Naive thymus-derived CD8-positive, alpha-beta T cell (primary cell): ENCODE measurements around the gene MORN1. TPM values are rescaled to one million over a fixed set of nuclear protein-coding genes. Genes with fewer than 3 reads are reported as not detected.
A peak's percentile ranks its signal among the peaks of the same experiment; 100 is the strongest.
"Not testable (repeated sequence)": the region's sequence is repeated elsewhere in the genome, so short reads cannot be mapped to it uniquely, and the experiment has no call there.

Source experiments
- ATAC-seq, 2 donors: fragments of 150-1000 bp; cut with Tn5 transposase in 1 of 2; sonication (Bioruptor Pico), chemical (Tn5 transposase) in 1 of 2; 1 replicate in 1 of 2; 2 replicates in 1 of 2; pipeline ENCODE4 v1.10.0; 2021; ENCODE audit warnings: mild to moderate bottlenecking in 2 of 2, moderate library complexity in 2 of 2
- POLR2A ChIA-PET: fragments of 350-600 bp; sonication (Branson Sonifier 250); formaldehyde crosslinking; loops from one replicate; lab custom pipeline; 2021; ENCODE audit warnings: antibody characterized with exemption; lab: Charles Lee
- DNase-seq, 10 donors: peaks; one replicate each; pipeline versions ENCODE4 v3.0.0 to v3.0.0-alpha.2; 2020 to 2022
- H3K27ac Mint-ChIP-seq, 10 donors: one replicate each; pipeline ENCODE4 v1.8.0; 2020 to 2022; ENCODE audit warnings: mild to moderate bottlenecking in 10 of 10, mixed read lengths in 10 of 10, moderate library complexity in 4 of 10, inconsistent platforms in 1 of 10
- H3K27me3 Mint-ChIP-seq, 5 donors: one replicate each; pipeline ENCODE4 v1.8.0; 2021 to 2022; ENCODE audit warnings: mixed read lengths in 5 of 5
- H3K36me3 Mint-ChIP-seq, 3 donors: one replicate each; pipeline ENCODE4 v1.8.0; 2020 to 2022; ENCODE audit warnings: mixed read lengths in 3 of 3, mild to moderate bottlenecking in 2 of 3, inconsistent platforms in 1 of 3
- H3K4me1 Mint-ChIP-seq, 4 donors: one replicate each; pipeline ENCODE4 v1.8.0; 2021 to 2022; ENCODE audit warnings: mixed read lengths in 4 of 4
- H3K4me3 Mint-ChIP-seq, 10 donors: one replicate each; pipeline ENCODE4 v1.8.0; 2020 to 2022; ENCODE audit warnings: mild to moderate bottlenecking in 10 of 10, mixed read lengths in 10 of 10, moderate library complexity in 6 of 10, inconsistent platforms in 1 of 10
- H3K9me3 Mint-ChIP-seq, 9 donors: one replicate each; pipeline ENCODE4 v1.8.0; 2020 to 2022; ENCODE audit warnings: mixed read lengths in 9 of 9, mild to moderate bottlenecking in 3 of 9, inconsistent platforms in 1 of 9, moderate library complexity in 1 of 9
- polyA plus RNA-seq, 3 donors: library from polyadenylated mRNA; unstranded; fragments of 300-500 nt; fragmentation: Illumina TruSeq; gene quantifications; one replicate each; pipeline ENCODE4 v1.2.3, GENCODE V29; 2021
- total RNA-seq, 8 experiments: library from RNA in 2 of 8; stranded (reverse) in 2 of 8; gene quantifications; one replicate each; pipeline ENCODE4 v1.2.3 and lab custom pipeline; 2021 to 2026

Gene MORN1
- total and polyA plus RNA-seq, 5 experiments from 2014 or later: 4.3 to 18.8 (median 7.1) TPM

DNA sequence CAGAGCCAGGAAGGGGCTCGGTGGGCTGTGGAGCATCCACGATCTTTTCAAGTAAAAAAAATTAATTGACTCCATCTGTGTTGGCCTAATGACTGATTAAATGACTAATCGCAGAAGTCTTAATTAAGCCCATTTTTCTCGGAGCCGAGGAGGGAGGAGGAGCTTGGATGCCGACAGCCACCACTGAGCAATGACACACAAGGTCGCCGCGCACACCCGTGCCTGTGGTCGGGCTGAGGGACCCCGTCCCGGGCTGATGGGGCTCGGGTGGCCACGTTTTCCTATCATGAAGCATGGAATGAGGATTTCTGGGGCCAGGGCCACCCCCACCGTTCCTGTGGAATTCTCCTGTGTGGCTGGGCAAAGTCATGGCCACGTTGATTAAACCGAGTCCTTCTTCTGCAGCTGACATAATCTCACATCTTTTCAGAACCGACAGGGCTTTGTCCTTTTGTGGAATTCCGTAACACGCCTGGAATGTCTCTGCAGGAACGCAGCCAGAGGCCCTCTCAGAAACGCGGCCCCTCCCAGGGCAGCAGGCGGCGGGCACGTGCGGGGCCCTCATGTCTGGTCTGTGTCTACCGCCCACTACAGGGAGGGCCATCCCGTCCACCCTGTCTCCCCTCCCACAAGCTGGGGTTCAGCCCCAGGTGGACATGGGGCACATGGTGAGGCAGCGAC, 60.7 kb downstream of the MORN1 start:
- H3K36me3 Mint-ChIP-seq: peaks cover 0 to 2% (median 0%) of the 10 kb centered on the region in 3 donors
- POLR2A ChIA-PET: no interaction called here
- DNase-seq: no peak
- no peak overlapping the region for H3K4me3 Mint-ChIP-seq
- no peak for ATAC-seq
- H3K27me3 Mint-ChIP-seq: peaks cover 4 to 14% (median 9%) of the 10 kb centered on the region in 5 donors
- H3K9me3 Mint-ChIP-seq: no peaks in the 10 kb centered on the region
- peaks cover 0 to 7% (median 5%) of the 10 kb centered on the region in 4 donors for H3K4me1 Mint-ChIP-seq
- H3K27ac Mint-ChIP-seq: peak overlapping the region in 2 of 10 donors; percentile 37 to 56

DNA sequence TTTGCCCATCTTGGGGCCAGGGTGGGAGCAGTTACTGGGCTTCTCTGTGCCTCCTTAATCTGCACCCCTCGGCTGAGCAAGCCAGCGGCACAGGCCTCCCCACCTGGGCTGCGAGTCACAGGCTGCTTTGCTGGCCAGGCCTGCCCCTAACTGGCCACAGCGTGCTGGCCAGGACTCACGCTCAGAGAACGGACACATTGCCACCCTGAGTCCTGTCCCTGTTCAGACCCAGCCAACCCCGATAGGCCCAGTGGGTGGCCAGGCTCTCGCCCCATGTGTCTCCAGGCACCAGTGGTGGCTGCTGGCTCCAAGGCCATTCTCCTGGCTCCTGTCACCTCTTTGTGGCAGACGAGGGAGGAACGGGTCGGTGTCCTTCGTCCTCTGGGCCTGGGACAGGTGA, 61.3 kb downstream of the MORN1 start:
- peaks cover 0 to 10% (median 7%) of the 10 kb centered on the region in 4 donors for H3K4me1 Mint-ChIP-seq
- peaks cover 4 to 19% (median 12%) of the 10 kb centered on the region in 5 donors for H3K27me3 Mint-ChIP-seq
- no peak overlapping the region for H3K4me3 Mint-ChIP-seq
- H3K36me3 Mint-ChIP-seq: peaks cover 0 to 2% (median 0%) of the 10 kb centered on the region in 3 donors
- DNase-seq (no peak), ATAC-seq (no peak)
- H3K27ac Mint-ChIP-seq: no peak overlapping the region
- POLR2A ChIA-PET: no interaction called here
- H3K9me3 Mint-ChIP-seq: no peaks in the 10 kb centered on the region

GRCh38 chr1:2328676-2329455, 62.5 kb downstream of the MORN1 start:
- POLR2A ChIA-PET: no interaction called here
- H3K9me3 Mint-ChIP-seq: no peaks in the 10 kb centered on the region

DNA sequence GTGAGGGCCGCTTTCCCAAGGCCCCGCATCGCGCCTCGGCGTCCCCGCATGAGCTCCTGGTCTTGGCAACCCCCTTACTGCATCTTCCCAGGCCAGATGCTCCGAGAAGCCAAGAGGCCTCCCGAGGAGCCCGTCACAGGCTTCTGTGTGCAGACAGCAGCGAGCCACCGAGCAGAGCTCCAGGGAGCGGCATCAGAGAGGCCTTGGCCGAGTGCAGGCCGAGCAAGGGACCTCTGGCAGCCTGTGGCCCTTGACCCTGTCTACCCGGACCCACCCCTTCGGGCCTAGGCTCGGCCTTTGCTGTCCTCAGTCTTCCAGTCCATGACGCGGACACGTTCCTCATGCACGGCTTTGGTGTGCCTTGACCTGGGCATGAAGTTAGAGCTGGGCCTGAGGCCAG, 63.5 kb downstream of the MORN1 start:
- no peaks in the 10 kb centered on the region for H3K9me3 Mint-ChIP-seq
- POLR2A ChIA-PET: no interaction called here
- H3K36me3 Mint-ChIP-seq: peaks cover 0 to 2% (median 0%) of the 10 kb centered on the region in 3 donors
- peaks cover 4 to 23% (median 13%) of the 10 kb centered on the region in 5 donors for H3K27me3 Mint-ChIP-seq
- no peak for DNase-seq
- H3K4me3 Mint-ChIP-seq: no peak overlapping the region
- no peak for ATAC-seq
- no peak overlapping the region for H3K27ac Mint-ChIP-seq
- H3K4me1 Mint-ChIP-seq: peaks cover 0 to 13% (median 9%) of the 10 kb centered on the region in 4 donors

More at GRCh38 chr1:2328676-2329455, 62.5 kb downstream of the MORN1 start:
- H3K36me3 Mint-ChIP-seq: peaks cover 0 to 2% (median 0%) of the 10 kb centered on the region in 3 donors
- ATAC-seq: no peak
- no peak overlapping the region for H3K27ac Mint-ChIP-seq
- no peak for DNase-seq
- no peak overlapping the region for H3K4me3 Mint-ChIP-seq
- peaks cover 4 to 23% (median 13%) of the 10 kb centered on the region in 5 donors for H3K27me3 Mint-ChIP-seq
- peaks cover 0 to 13% (median 9%) of the 10 kb centered on the region in 4 donors for H3K4me1 Mint-ChIP-seq

DNA sequence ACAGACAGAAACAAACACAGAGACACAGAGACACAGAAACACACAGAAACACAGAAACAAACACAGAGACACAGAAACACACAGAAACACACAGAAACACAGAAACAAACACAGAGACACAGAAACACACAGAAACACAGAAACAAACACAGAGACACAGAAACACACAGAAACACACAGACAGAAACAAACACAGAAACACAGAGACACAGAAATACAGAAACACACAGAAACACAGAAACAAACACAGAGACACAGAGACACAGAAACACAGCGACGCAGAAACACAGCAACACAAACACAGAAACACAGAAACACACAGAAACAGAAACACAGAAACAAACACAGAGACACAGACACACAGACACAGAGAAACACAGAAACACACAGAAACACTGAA, 64.2 kb downstream of the MORN1 start:
- H3K9me3 Mint-ChIP-seq, ATAC-seq, H3K4me3 Mint-ChIP-seq, H3K36me3 Mint-ChIP-seq, POLR2A ChIA-PET, DNase-seq: not testable (repeated sequence)
- peaks cover 4 to 23% (median 13%) of the 10 kb centered on the region in 5 donors for H3K27me3 Mint-ChIP-seq
- peaks cover 0 to 14% (median 9%) of the 10 kb centered on the region in 4 donors for H3K4me1 Mint-ChIP-seq
- H3K27ac Mint-ChIP-seq: peak overlapping the region in 7 of 10 donors; percentile 19 to 83 (median 60)

DNA sequence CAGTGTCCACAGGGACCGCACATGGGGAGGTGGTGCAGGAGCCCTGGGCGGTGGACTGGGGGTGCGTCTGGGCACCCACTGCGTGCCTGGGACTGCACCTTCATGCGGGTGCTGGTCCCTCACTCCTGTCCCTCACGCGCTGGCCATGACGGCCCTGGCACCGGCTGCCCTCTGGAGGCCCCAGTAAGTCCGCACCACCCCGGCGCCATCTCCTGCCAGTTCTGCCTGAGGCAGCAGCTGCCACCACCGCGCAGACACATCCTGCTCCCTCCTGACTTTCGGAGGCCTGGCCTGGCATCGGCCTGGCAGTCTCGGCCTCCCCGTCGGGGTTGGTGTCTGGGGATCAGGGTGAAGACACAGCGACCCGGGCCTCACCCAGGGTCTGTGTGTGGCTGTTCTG, 64.8 kb downstream of the MORN1 start:
- Mint-ChIP-seq H3K4me3 (no peak overlapping the region), H3K9me3 (no peaks in the 10 kb centered on the region), H3K36me3 (peaks cover 0 to 2% (median 0%) of the 10 kb centered on the region in 3 donors), H3K4me1 (peaks cover 0 to 20% (median 10%) of the 10 kb centered on the region in 4 donors), H3K27ac (peak overlapping the region in 1 of 10 donors; percentile 11), H3K27me3 (peaks cover 4 to 23% (median 13%) of the 10 kb centered on the region in 5 donors)
- no peak for DNase-seq
- no peak for ATAC-seq
- POLR2A ChIA-PET: no interaction called here

GRCh38 chr1:2324553-2325366, 66.6 kb downstream of the MORN1 start:
- H3K9me3 Mint-ChIP-seq: no peaks in the 10 kb centered on the region
- peaks cover 0 to 21% (median 12%) of the 10 kb centered on the region in 4 donors for H3K4me1 Mint-ChIP-seq
- DNase-seq (no peak), ATAC-seq (peak in 1 of 2 donors; percentile 26)
- peak overlapping the region in 5 of 10 donors; percentile 56 to 85 (median 73) for H3K27ac Mint-ChIP-seq
- H3K27me3 Mint-ChIP-seq: peaks cover 4 to 23% (median 13%) of the 10 kb centered on the region in 5 donors
- POLR2A ChIA-PET: no interaction called here
- H3K4me3 Mint-ChIP-seq: peak overlapping the region in 1 of 10 donors; percentile 49
- peaks cover 0 to 2% (median 0%) of the 10 kb centered on the region in 3 donors for H3K36me3 Mint-ChIP-seq

- Mint-ChIP-seq H3K36me3 (peaks cover 0 to 2% (median 0%) of the 10 kb centered on the region in 3 donors), H3K4me1 (peaks cover 7 to 21% (median 13%) of the 10 kb centered on the region in 4 donors), H3K4me3 (no peak overlapping the region), H3K27me3 (peaks cover 4 to 23% (median 13%) of the 10 kb centered on the region in 5 donors), H3K27ac (no peak overlapping the region), H3K9me3 (no peaks in the 10 kb centered on the region)
- POLR2A ChIA-PET: no interaction called here
- ATAC-seq: no peak
- DNase-seq: no peak
Measured at GRCh38 chr1:2323451-2323974, 67.8 kb downstream of the MORN1 start.

GRCh38 chr1:2322581-2323211, 68.7 kb downstream of the MORN1 start:
- ATAC-seq (peak in 1 of 2 donors; percentile 8), DNase-seq (no peak)
- peaks cover 4 to 22% (median 13%) of the 10 kb centered on the region in 5 donors for H3K27me3 Mint-ChIP-seq
- POLR2A ChIA-PET: no interaction called here
- H3K36me3 Mint-ChIP-seq: peaks cover 0 to 2% (median 0%) of the 10 kb centered on the region in 3 donors
- H3K4me1 Mint-ChIP-seq: peaks cover 8 to 21% (median 15%) of the 10 kb centered on the region in 4 donors
- H3K27ac Mint-ChIP-seq: no peak overlapping the region
- H3K9me3 Mint-ChIP-seq: no peaks in the 10 kb centered on the region
- no peak overlapping the region for H3K4me3 Mint-ChIP-seq

DNA sequence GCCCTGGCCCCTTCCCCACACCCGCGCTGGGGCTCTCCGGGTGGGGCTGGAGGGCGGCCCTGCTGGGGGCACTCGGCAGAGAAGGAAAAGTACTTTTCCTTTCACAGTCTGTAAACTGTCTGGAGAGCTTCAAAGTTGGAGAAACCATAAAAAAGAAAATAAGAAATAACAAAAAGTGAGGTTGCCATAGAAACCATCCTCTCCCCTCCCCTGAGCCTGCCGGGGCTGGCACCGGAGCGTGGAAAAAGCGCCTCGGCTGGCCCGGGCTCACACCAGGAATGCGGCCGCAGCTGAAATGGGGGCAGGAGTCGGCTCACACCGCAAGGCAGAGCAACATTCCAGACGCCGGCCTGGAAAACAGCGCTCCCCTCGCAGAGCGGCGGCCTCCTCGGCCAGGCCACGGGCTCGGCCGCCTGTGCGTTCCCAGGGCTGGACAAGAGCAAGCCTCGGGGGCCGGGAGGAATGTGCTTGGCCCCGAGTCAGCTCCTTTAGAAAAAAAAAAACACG, 69.2 kb downstream of the MORN1 start:
- Mint-ChIP-seq H3K4me3 (no peak overlapping the region), H3K27me3 (peaks cover 1 to 17% (median 9%) of the 10 kb centered on the region in 5 donors), H3K4me1 (peaks cover 8 to 20% (median 14%) of the 10 kb centered on the region in 4 donors), H3K36me3 (no peaks in the 10 kb centered on the region), H3K9me3 (no peaks in the 10 kb centered on the region), H3K27ac (peak overlapping the region in 5 of 10 donors; percentile 40 to 80 (median 56))
- peak in 1 of 10 donors; percentile 28 for DNase-seq
- peak; percentile 44 to 57 for ATAC-seq
- POLR2A ChIA-PET: no interaction called here
